HepG2 (cell line): Measurements from ENCODE around the gene MTFR1L. TPM values are rescaled to one million over a fixed set of nuclear protein-coding genes. Genes with fewer than 3 reads are reported as not detected.

ENCODE experiments used
- EHMT2 ChIP-seq: fragments of 200-600 bp; sonication (generic); IDR thresholded peaks from 2 replicates; pipeline ENCODE4 v1.7.0; 2017; ENCODE audit warnings: antibody characterized with exemption, low read depth, low read length, borderline replicate concordance
- FLYWCH1 ChIP-seq: sonication (generic); formaldehyde crosslinking; IDR thresholded peaks from 2 replicates; pipeline ENCODE4 v1.8.1; 2023; ENCODE audit warnings: mild to moderate bottlenecking, missing genetic modification reagents
- NFE2L2 ChIP-seq: fragments of 150-350 bp; IDR thresholded peaks from 2 replicates; pipeline ENCODE4 v1.6.1; 2014; ENCODE audit warnings: low read length
- TCF7 ChIP-seq: sonication (generic); IDR thresholded peaks from 2 replicates; pipeline ENCODE4 v1.6.1; 2016; ENCODE audit warnings: antibody characterized with exemption, low read depth
- THAP11 ChIP-seq: IDR thresholded peaks from 2 replicates; pipeline ENCODE4 v1.6.1; 2016; ENCODE audit warnings: missing biosample characterization, missing genetic modification reagents
- THYN1 ChIP-seq: sonication (generic); formaldehyde crosslinking; IDR thresholded peaks from 2 replicates; pipeline ENCODE4 v1.8.1; 2023; ENCODE audit warnings: low read depth, mild to moderate bottlenecking, moderate library complexity, missing genetic modification reagents, borderline replicate concordance
- ZNF235 ChIP-seq: sonication (generic); formaldehyde crosslinking; IDR thresholded peaks from 2 replicates; pipeline ENCODE4 v1.8.1; 2023; ENCODE audit warnings: mild to moderate bottlenecking, missing genetic modification reagents, borderline replicate concordance
- ZNF263 ChIP-seq: sonication (generic); formaldehyde crosslinking; IDR thresholded peaks from 2 replicates; pipeline ENCODE4 v1.4.0; 2020; ENCODE audit warnings: missing genetic modification reagents
- ZNF33B ChIP-seq: sonication (generic); formaldehyde crosslinking; IDR thresholded peaks from 2 replicates; pipeline ENCODE4 v1.5.1; 2020; ENCODE audit warnings: mild to moderate bottlenecking, missing genetic modification reagents
- ZNF563 ChIP-seq: sonication (generic); formaldehyde crosslinking; IDR thresholded peaks from 2 replicates; pipeline ENCODE4 v1.8.0; 2022; ENCODE audit warnings: mild to moderate bottlenecking, moderate library complexity, missing genetic modification reagents
- ZNF75D ChIP-seq: sonication (generic); formaldehyde crosslinking; IDR thresholded peaks from 2 replicates; pipeline ENCODE4 v1.8.1; 2023; ENCODE audit warnings: missing genetic modification reagents, mild to moderate bottlenecking, borderline replicate concordance
- polyA plus RNA-seq, 8 experiments: library from polyadenylated mRNA; depleted of rRNA in 3 of 8; stranded (reverse) in 7 of 8; unstranded in 1 of 8; fragments of >200 nt; fragmentation: Illumina TruSeq in 4 of 8; extraction: Trizol in 4 of 8; gene quantifications; 2 replicates each; pipeline versions ENCODE4 v1.2.1 to v1.2.3, GENCODE V29; 2011 to 2016; ENCODE audit warnings: low read depth in 4 of 8, missing spikeins in 1 of 8, mixed read lengths in 1 of 8; ENCODE audit not compliant: insufficient read depth in 1 of 8
- total RNA-seq, 5 experiments: library from RNA; depleted of rRNA; stranded (reverse); fragments of >200 nt; fragmentation: Illumina TruSeq; extraction: Trizol; gene quantifications; 2 replicates each; pipeline ENCODE4 v1.2.3, GENCODE V29; 2016; ENCODE audit warnings: low read depth in 1 of 5
- TF ChIP-seq, protein P1 (sequence below): IDR thresholded peaks from 2 replicates; pipeline ENCODE4 v1.6.1; 2012; ENCODE audit warnings: inconsistent platforms
- TF ChIP-seq, protein P2 (sequence below), 2 experiments: IDR thresholded peaks; 2 replicates each; pipeline ENCODE4 v1.6.1; 2011 to 2012; ENCODE audit warnings: low read length in 2 of 2, borderline replicate concordance in 1 of 2, low read depth in 1 of 2, mild to moderate bottlenecking in 1 of 2, moderate library complexity in 1 of 2
- TF ChIP-seq, protein P3 (sequence below): sonication (generic); formaldehyde crosslinking; IDR thresholded peaks from 2 replicates; pipeline ENCODE4 v1.5.1; 2020; ENCODE audit warnings: mild to moderate bottlenecking, missing genetic modification reagents, borderline replicate concordance
- TF ChIP-seq, protein P4 (sequence below): sonication (generic); formaldehyde crosslinking; IDR thresholded peaks from 2 replicates; pipeline ENCODE4 v1.9.0; 2021; ENCODE audit warnings: missing genetic modification reagents, borderline replicate concordance

Gene MTFR1L
- total and polyA plus RNA-seq, 2 of the 13 experiments (the other 11 are each of a cell fraction or from before 2014, with no cell fraction given) = 38.0 to 55.7 TPM

DNA sequence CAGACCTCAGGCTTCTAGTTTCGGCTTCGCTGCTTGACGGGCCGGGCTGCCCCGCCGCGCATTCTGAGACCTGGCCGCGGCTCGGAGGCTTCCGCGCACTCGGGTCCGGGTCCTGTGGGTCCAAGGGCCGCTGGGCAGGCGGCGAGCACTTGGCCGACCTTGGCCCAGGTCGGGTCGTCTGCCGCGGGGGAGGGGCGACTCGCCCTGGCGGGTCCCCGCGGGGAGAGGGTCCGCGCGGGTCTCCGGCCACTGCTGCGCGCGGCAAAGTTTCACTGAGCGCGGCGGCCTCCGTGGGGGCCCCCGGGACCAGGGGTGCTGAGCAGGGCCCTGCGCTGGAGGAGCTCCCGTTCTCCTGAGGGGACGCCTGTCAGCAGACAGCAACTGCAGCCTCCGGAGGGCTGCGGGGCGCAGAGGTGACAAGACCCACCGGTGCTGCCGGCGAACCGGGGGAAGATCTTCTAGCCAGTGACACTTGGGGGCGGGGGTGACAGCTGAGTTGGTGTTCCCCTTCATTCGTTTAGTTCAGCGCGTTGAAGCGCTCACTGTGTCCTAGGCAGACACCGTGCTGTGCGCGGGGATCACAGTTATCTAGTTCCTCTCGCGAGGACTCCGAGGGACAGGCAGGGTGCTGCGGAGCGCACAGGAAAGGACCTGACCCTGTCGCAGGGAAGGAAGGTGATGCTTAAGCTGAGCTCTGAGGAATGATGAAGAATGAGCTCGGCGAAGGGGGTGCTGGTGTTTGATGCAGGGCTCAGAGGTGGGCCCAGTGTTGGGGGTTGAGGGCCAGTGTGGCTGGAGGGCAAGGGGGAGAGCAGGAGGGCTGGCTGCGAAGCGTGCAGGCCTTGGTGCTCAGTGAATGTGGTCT lies 725 bp downstream of the MTFR1L start (continued):
- TF ChIP-seq, protein P1, sequence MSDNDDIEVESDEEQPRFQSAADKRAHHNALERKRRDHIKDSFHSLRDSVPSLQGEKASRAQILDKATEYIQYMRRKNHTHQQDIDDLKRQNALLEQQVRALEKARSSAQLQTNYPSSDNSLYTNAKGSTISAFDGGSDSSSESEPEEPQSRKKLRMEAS = no peak; the same call in 1 of the 2 replicates
- TF ChIP-seq ZNF235 (CRISPR knock-in tag) = peak; percentile 68; the same call in 1 of the 2 replicates
- no peak for TF ChIP-seq THAP11 (CRISPR knock-in tag)
- no peak for TF ChIP-seq ZNF33B (CRISPR knock-in tag)
- TF ChIP-seq EHMT2 = no peak
- no peak for TF ChIP-seq ZNF563 (CRISPR knock-in tag)
- TF ChIP-seq, protein P2, sequence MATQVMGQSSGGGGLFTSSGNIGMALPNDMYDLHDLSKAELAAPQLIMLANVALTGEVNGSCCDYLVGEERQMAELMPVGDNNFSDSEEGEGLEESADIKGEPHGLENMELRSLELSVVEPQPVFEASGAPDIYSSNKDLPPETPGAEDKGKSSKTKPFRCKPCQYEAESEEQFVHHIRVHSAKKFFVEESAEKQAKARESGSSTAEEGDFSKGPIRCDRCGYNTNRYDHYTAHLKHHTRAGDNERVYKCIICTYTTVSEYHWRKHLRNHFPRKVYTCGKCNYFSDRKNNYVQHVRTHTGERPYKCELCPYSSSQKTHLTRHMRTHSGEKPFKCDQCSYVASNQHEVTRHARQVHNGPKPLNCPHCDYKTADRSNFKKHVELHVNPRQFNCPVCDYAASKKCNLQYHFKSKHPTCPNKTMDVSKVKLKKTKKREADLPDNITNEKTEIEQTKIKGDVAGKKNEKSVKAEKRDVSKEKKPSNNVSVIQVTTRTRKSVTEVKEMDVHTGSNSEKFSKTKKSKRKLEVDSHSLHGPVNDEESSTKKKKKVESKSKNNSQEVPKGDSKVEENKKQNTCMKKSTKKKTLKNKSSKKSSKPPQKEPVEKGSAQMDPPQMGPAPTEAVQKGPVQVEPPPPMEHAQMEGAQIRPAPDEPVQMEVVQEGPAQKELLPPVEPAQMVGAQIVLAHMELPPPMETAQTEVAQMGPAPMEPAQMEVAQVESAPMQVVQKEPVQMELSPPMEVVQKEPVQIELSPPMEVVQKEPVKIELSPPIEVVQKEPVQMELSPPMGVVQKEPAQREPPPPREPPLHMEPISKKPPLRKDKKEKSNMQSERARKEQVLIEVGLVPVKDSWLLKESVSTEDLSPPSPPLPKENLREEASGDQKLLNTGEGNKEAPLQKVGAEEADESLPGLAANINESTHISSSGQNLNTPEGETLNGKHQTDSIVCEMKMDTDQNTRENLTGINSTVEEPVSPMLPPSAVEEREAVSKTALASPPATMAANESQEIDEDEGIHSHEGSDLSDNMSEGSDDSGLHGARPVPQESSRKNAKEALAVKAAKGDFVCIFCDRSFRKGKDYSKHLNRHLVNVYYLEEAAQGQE (IDR thresholded peaks at IDR 0.05; ENCODE audit: borderline replicate concordance in 1 of 2, low read depth in 1 of 2, low read length in 2 of 2) = no peak
- TF ChIP-seq, protein P3, sequence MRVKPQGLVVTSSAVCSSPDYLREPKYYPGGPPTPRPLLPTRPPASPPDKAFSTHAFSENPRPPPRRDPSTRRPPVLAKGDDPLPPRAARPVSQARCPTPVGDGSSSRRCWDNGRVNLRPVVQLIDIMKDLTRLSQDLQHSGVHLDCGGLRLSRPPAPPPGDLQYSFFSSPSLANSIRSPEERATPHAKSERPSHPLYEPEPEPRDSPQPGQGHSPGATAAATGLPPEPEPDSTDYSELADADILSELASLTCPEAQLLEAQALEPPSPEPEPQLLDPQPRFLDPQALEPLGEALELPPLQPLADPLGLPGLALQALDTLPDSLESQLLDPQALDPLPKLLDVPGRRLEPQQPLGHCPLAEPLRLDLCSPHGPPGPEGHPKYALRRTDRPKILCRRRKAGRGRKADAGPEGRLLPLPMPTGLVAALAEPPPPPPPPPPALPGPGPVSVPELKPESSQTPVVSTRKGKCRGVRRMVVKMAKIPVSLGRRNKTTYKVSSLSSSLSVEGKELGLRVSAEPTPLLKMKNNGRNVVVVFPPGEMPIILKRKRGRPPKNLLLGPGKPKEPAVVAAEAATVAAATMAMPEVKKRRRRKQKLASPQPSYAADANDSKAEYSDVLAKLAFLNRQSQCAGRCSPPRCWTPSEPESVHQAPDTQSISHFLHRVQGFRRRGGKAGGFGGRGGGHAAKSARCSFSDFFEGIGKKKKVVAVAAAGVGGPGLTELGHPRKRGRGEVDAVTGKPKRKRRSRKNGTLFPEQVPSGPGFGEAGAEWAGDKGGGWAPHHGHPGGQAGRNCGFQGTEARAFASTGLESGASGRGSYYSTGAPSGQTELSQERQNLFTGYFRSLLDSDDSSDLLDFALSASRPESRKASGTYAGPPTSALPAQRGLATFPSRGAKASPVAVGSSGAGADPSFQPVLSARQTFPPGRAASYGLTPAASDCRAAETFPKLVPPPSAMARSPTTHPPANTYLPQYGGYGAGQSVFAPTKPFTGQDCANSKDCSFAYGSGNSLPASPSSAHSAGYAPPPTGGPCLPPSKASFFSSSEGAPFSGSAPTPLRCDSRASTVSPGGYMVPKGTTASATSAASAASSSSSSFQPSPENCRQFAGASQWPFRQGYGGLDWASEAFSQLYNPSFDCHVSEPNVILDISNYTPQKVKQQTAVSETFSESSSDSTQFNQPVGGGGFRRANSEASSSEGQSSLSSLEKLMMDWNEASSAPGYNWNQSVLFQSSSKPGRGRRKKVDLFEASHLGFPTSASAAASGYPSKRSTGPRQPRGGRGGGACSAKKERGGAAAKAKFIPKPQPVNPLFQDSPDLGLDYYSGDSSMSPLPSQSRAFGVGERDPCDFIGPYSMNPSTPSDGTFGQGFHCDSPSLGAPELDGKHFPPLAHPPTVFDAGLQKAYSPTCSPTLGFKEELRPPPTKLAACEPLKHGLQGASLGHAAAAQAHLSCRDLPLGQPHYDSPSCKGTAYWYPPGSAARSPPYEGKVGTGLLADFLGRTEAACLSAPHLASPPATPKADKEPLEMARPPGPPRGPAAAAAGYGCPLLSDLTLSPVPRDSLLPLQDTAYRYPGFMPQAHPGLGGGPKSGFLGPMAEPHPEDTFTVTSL (CRISPR knock-in tag) = peak; percentile 5; the same call in 1 of the 2 replicates
- peak; percentile 15; the same call in 1 of the 2 replicates for TF ChIP-seq ZNF263 (CRISPR knock-in tag)
- no peak for TF ChIP-seq ZNF75D (CRISPR knock-in tag)
- no peak for TF ChIP-seq TCF7
- TF ChIP-seq FLYWCH1 (CRISPR knock-in tag) = no peak
- TF ChIP-seq NFE2L2 = no peak
- TF ChIP-seq, protein P4, sequence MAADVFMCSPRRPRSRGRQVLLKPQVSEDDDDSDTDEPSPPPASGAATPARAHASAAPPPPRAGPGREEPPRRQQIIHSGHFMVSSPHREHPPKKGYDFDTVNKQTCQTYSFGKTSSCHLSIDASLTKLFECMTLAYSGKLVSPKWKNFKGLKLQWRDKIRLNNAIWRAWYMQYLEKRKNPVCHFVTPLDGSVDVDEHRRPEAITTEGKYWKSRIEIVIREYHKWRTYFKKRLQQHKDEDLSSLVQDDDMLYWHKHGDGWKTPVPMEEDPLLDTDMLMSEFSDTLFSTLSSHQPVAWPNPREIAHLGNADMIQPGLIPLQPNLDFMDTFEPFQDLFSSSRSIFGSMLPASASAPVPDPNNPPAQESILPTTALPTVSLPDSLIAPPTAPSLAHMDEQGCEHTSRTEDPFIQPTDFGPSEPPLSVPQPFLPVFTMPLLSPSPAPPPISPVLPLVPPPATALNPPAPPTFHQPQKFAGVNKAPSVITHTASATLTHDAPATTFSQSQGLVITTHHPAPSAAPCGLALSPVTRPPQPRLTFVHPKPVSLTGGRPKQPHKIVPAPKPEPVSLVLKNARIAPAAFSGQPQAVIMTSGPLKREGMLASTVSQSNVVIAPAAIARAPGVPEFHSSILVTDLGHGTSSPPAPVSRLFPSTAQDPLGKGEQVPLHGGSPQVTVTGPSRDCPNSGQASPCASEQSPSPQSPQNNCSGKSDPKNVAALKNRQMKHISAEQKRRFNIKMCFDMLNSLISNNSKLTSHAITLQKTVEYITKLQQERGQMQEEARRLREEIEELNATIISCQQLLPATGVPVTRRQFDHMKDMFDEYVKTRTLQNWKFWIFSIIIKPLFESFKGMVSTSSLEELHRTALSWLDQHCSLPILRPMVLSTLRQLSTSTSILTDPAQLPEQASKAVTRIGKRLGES (CRISPR knock-in tag) = no peak
- TF ChIP-seq THYN1 (CRISPR knock-in tag) = no peak
